ENCODE data around the gene ECHS1. TPM values are rescaled to one million over a fixed set of nuclear protein-coding genes. Genes with fewer than 3 reads are reported as not detected.

Gene ECHS1
- total and polyA plus RNA-seq, 9 of the 15 experiments (the other 6 are each of a cell fraction or from before 2014, with no cell fraction given): 16.6 to 100 (median 68.1) TPM

- no peak overlapping the region for H3K4me3 ChIP-seq
- no peak for FAIRE-seq
- no peak overlapping the region; a peak in 1 of 4 replicates for H3K9ac ChIP-seq (ENCODE audit: insufficient read depth in 1 of 2, low read depth in 2 of 2, low read length in 2 of 2)
- no TSS peak for BruUV-seq (replicated peaks)
- H3K27me3 ChIP-seq (ENCODE audit: control insufficient read depth in 2 of 2, insufficient read depth in 2 of 2, low read length in 2 of 2): no peaks in the 10 kb centered on the region; a peak in 1 of 5 replicates
- H3K27ac ChIP-seq (ENCODE audit: extremely low read depth, low read depth, low read length): no peak overlapping the region
- 0 out of 3 replicates have a peak, but pooled peaks have one; percentile 2 for ATAC-seq
- peaks cover 5% of the 10 kb centered on the region; the same call in 1 of the 3 replicates for H3K36me3 ChIP-seq (ENCODE audit: control insufficient read depth, insufficient read depth, low read length)
- no peak for DNase-seq (ENCODE audit: extremely low read depth in 1 of 4, low spot score in 3 of 4)
- in situ Hi-C loops (cut with MboI) (no loop called here), intact Hi-C loops (cut with micrococcal nuclease) (no loop called here)
- no peaks in the 10 kb centered on the region for H4K20me1 ChIP-seq (replicated peaks; ENCODE audit: control insufficient read depth, insufficient read depth, low read length)
- no peaks in the 10 kb centered on the region for H3K9me1 ChIP-seq (ENCODE audit: control insufficient read depth, insufficient read depth, low read length)
- H3K79me2 ChIP-seq (ENCODE audit: control insufficient read depth, insufficient read depth, low read length): no peaks in the 10 kb centered on the region
- no peak overlapping the region for H3K4me2 ChIP-seq (ENCODE audit: insufficient read depth, low read length)
- peak; percentile 65 for TF ChIP-seq POLR2G (IDR thresholded peaks at IDR 0.05; ENCODE audit: low read depth, low read length)
- TF ChIP-seq SUPT5H (IDR thresholded peaks at IDR 0.05): 0 out of 2 replicates have a peak, but pooled peaks have one; percentile 9
- TF ChIP-seq RERE (CRISPR knock-in tag; IDR thresholded peaks at IDR 0.05; ENCODE audit: borderline replicate concordance): no peak
- no peaks in the 10 kb centered on the region for H3K9me3 ChIP-seq (replicated peaks; ENCODE audit: control insufficient read depth, insufficient read depth, low read depth, low read length)
- ChIA-PET CTCF (ENCODE audit: low intra/inter-chr PET ratio) (no interaction called here), POLR2A (interaction anchor here (0.7 kb wide), 1 partner anchor 197 kb away, joined by 3 read pairs; no protein-coding TSS in a partner anchor)
- 12% methylated on average over 8 of the region's 13 CpGs for WGBS (ENCODE audit: insufficient coverage, low coverage, missing lambda C conversion rate)
- no peak overlapping the region for H2AFZ ChIP-seq (ENCODE audit: low read depth, low read length)
- H3K4me1 ChIP-seq (replicated peaks in 1 of 2; ENCODE audit: control insufficient read depth in 2 of 2, insufficient read depth in 2 of 2, low read length in 2 of 2): peaks cover 0 to 60% of the 10 kb centered on the region in 2 experiments; a peak in 2 of 5 replicates
Measured at GRCh38 chr10:133350950-133351329, 22.2 kb downstream of the ECHS1 start.
